Right ventricle myocardium superior (tissue), 1 donor: ENCODE data around the gene RPS27L. TPM values are rescaled to one million over a fixed set of nuclear protein-coding genes. Genes with fewer than 3 reads are reported as not detected.
A peak's percentile ranks its signal among the peaks of the same experiment; 100 is the strongest.

Experiments used
- ATAC-seq: fragments of 200-7000 bp; cut with Tn5 transposase; one replicate; pipeline ENCODE4 v1.9.1; 2020; ENCODE audit warnings: mild to moderate bottlenecking; ENCODE audit not compliant: poor library complexity
- DNase-seq: peaks from one replicate; pipeline ENCODE4 v3.0.0-alpha.2; 2020
- intact Hi-C: fragments of 100-400 bp; cut with DNase I; formaldehyde crosslinking; loops from one replicate; pipeline ENCODE4 v1.11.2; 2022
- total RNA-seq: library from RNA; stranded (reverse); fragmentation: NEBNext Ultra II Directional; extraction: Animal tissue kit (Norgen Biotek cat#: 25700); gene quantifications from one replicate; pipeline ENCODE4 v1.2.1, GENCODE V29; 2021
- donor health status: DM: no; HTN: yes; CAD: no; lungs with severe emphysema.

RPS27L gene
- total RNA-seq, 1 donor from 2014 or later = 179 TPM

DNA sequence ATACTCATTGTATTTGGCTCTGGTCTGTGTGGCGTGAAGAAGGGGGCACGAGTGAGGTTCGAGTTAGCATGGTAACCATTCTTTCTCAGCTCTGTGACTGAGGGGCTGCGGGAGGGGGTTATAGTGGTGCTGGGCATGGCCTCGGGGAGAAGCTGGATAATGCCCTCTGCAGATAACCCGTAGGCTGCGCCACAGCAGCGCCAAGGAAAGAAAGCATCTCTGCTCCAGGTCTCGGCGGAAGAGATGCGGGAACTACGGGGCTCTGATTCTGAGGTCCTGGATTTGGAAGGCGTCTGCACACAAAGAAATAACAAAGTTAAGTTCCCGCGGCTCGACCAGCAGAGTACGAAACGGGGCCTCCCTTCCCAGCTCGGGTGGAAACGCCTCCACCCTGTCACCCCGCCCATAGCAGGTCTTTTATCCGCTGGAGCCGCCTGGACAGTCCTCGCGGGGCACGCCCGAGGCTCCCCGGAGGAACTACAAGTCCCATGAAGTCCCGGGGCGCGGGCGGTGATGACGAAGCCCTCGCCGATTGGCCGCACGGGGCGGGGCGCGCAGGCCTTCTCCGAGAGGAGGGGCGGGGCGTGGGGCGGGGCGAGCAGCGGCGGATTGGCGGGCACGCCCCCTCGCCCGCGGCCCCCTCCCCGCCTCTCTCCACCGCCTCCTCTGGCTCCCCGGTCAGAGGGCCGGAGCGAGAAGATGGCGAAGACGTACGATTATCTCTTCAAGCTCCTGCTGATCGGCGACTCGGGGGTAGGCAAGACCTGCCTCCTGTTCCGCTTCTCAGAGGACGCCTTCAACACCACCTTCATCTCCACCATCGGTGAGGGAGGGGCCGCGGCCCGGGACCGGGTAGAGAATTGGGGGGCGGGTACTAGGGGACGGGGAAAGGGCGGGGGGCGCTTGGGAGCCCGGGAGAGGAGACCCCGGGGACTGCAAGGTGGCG lies 31.9 kb upstream of the RPS27L start, which contains the start of gene RAB8B:
TSS of gene RAB8B (plus strand) at position 681 of the 946 bp plus-strand sequence. CDS start at position 700, 19 bp downstream.
- DNase-seq (peak; percentile 99), ATAC-seq (peak; percentile 99)
- intact Hi-C loops = no loop called here

DNA sequence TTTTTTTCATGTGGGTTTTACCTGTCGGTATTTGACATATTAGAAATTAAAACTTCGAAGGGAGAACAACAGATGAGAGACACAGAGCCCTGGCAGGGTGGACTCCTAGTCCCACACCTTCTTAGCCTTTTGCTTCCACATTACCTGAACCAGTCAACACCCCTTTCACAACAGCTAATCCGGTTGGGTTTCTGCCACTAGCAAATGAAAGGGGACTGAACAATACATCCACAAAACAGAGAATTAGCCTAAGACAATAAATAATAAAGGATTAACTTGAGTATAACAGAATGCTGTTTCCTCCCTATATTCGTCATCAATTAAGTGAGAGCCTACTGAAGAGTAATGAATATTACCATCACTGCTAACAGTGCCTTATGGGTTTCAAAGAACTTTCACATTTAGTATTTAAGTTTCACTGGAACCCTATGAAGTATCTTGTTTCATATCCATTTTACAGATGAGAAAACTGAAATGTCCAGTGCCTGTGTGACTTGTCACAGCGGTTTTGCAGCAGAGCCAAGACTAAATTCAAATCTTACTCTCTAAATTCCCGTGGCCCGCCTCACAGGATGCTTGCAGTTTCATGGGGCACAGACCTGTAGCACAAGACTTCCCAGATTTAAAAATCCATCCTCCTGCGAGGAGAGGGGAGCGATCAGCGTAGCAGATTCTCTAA lies 31.1 kb upstream of the RPS27L start:
- DNase-seq = no peak
- no peak for ATAC-seq
- intact Hi-C loops = no loop called here

- ATAC-seq (no peak), DNase-seq (no peak)
- intact Hi-C loops = no loop called here
These were observed 30.4 kb upstream of the RPS27L start for GRCh38 chr15:63187589-63188226.

DNA sequence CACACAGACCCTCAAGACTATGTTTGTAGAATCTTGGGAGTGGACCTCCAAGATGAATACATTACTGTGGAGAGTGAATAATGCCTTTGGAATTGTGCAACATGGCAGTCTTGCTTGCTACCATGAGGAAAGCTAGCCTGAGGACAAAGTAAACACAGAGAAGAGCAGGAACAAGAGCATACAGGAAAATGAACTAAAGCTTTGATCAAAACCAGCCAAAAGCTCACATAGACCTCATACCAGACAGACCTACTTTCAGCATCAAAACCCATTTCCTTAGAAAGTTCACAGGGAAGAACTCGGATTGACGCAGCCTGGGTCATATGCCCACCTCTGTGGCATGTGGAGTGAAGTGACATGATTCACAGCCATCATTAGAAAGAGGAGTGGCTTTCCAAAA lies 28.8 kb upstream of the RPS27L start:
- DNase-seq (no peak), ATAC-seq (no peak)
- intact Hi-C loops = no loop called here

DNA sequence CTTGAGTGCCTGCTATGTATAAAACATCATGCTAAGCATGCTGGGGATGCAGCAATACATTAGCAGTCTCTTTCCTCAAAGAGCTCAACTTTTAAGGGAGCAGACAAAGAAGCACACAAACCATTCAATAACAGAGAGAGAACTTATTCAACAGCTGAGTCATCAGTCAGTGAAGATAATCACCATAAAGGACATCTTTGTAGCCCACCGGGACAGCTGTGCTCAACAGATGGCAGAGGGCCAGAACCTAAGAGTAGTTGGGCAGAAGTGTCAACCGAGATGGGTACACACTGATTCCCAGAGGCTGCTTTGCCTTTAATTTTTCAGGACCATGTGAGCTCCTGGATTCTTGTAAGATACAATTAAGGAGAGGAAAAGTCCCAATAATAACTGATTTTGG lies 27.9 kb upstream of the RPS27L start:
- no peak for ATAC-seq
- intact Hi-C loops = no loop called here
- no peak for DNase-seq

- intact Hi-C loops = no loop called here
- ATAC-seq (no peak), DNase-seq (no peak)
These were observed 24.4 kb upstream of the RPS27L start for GRCh38 chr15:63181648-63182047.

- ATAC-seq (no peak), DNase-seq (no peak)
- intact Hi-C loops = no loop called here
These were observed 23.5 kb upstream of the RPS27L start for GRCh38 chr15:63180746-63181145.

DNA sequence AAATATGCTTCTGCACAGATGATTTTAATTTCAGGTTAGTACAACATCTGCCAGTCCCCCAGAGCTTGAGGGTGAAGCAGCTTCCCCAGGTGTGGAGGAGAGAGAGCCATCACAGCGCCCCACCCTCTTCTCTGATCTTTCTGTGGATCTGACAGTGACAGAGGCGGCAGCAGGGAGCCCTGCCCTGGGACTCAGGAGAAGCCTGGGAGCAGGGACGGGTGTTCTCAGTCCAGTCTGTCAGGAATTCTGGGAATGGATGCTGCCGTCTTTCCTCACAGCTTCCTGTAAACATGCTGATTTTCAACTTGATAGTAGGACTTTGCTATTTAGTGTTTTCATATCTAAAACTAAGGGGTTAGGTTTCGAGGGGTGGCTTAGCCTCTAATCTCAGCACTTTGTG lies 20.8 kb upstream of the RPS27L start:
- ATAC-seq = no peak
- DNase-seq = no peak
- intact Hi-C loops = no loop called here

GRCh38 chr15:63176302-63176701 lies 19.0 kb upstream of the RPS27L start:
- intact Hi-C loops = no loop called here
- DNase-seq (no peak), ATAC-seq (no peak)

DNA sequence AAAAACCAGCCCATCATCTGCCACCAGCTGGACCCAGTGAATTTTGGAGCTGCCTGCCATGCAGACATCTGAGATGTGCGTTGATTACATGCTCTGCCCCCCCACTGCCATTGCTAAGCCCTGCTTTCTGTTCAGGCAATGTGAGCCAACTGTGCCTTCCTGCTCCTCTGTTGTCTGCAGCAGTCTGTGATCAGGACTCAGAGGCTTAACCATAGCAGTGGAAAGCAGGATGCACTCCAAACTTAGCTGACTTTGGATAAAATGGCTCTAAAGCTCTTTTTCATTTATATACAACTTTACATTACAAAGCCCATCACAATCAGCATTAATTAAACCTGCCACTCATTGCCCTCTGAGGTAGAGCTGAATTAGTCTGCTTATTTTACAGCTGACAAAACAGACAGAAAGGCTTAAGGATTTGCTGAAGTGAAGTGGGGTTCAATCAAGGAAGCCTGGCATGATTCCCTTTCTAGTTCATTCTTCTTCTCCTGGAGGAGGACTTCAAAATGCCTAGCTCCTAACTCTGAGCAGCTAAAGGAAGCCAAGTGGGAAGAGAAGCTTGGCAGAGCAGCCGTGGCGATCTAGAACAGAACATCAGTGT lies 15.7 kb upstream of the RPS27L start:
- DNase-seq (no peak), ATAC-seq (no peak)
- intact Hi-C loops = no loop called here

DNA sequence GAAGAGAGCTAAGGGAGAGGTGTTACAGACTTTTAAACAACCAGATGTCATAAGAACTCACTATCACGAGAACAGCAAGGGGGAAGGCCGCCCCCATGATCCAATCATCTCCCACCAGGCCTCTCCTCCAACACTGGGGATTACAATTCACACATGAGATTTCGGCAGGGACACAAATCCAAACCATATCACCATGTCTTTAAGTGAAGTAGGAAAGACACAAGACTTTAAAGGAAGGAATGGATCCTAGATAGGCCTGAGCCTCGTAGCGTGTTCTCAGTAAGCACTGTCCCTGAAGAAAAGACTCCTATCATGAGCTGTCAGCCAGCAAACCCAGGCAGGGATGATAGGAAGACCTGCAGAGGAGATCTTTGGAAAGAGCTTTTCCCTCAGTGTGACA lies 15.1 kb upstream of the RPS27L start:
- DNase-seq = no peak
- no peak for ATAC-seq
- intact Hi-C loops = no loop called here

GRCh38 chr15:63169788-63170187 lies 12.5 kb upstream of the RPS27L start:
- ATAC-seq = no peak
- no peak for DNase-seq
- intact Hi-C loops = loop anchor here (10.0 kb wide), 1 partner anchor 225 kb away; no protein-coding TSS in a partner anchor

- DNase-seq (no peak), ATAC-seq (no peak)
- intact Hi-C loops = loop anchor here (10.0 kb wide), 1 partner anchor 229 kb away; no protein-coding TSS in a partner anchor
These were observed 8.9 kb upstream of the RPS27L start for GRCh38 chr15:63166219-63166618.

- intact Hi-C loops = loop anchor here (10.0 kb wide), 1 partner anchor 229 kb away; no protein-coding TSS in a partner anchor
These were observed 8.0 kb upstream of the RPS27L start for GRCh38 chr15:63165166-63165859.

GRCh38 chr15:63163217-63163616 lies 5.9 kb upstream of the RPS27L start:
- intact Hi-C loops = loop anchor here (10.0 kb wide), 1 partner anchor 232 kb away; no protein-coding TSS in a partner anchor
- ATAC-seq (no peak), DNase-seq (no peak)

More at GRCh38 chr15:63165166-63165859, 8.0 kb upstream of the RPS27L start:
- DNase-seq (no peak), ATAC-seq (no peak)

DNA sequence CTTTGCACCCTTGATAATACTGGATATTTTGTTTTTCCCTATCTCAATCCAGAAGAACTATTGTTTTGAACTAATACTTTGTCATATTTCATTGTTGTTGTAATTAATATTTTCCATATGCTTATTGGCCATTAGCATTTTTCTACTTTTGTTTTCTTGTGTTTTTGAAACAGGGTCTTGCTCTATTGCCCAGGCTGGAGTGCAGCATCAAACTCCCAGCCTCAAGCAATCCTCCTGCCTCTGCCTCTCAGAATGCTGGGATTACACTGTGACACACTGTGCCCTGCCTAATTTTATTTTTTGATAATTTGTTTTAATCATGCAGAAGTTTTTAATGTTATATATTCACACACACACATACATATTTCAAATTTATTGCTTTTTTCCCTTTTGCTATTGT lies 3.4 kb upstream of the RPS27L start:
- DNase-seq (no peak), ATAC-seq (no peak)
- intact Hi-C loops = loop anchor here (10.0 kb wide), 1 partner anchor 234 kb away; no protein-coding TSS in a partner anchor

DNA sequence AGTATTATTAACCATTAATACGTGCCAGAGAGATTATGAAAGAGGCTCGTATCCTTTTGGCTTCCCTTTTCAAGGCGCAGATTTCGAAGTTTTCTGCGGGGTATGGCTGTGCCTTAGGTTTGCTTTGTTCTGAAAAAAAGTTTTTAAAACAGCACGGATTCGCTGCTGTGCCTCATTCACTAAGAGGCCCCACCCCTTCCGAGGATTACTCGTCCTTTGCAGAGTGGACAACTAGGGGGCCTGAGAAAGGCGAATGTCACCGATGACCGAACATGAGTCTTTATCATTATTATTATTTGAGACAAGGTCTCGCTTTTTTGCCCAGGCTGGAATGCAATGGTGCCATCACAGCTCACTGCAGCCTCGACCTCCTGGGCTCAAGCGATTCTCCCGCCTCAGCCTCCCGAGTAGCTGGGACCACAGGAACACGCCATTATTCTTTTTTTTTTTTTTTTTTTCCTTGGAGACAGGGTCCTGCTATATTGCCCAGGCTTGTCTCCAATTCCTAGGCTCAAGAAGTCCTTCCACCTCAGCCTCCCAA lies 684 bp upstream of the RPS27L start:
- ATAC-seq = peak; percentile 57
- DNase-seq = no peak
- intact Hi-C loops = no loop called here

DNA sequence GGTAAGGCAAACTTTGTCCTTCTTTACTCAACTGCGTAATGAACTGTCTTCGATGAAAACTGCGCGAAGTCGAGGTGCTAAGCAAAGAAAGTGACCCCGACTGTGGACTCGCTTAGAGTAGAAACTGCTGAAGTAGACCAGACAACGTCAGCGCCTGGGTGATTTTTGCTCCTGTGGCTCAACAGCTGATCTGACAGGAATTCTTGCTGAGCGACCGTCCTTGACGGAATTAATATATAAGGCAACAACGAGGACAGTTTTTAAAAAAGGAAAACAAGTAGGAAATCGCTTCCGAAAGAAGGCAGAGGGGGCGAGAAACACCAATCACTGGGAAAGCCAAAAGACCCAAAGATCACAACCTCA lies 541 bp downstream of the RPS27L start:
- DNase-seq (no peak), ATAC-seq (peak; percentile 52)
- intact Hi-C loops = no loop called here
